HG03378 (cell line): ENCODE measurements around the gene KL.

Source experiments
- ATAC-seq: cut with Tn5 transposase; IDR thresholded peaks from one replicate; pipeline ENCODE4 v1.9.1; 2021; ENCODE audit warnings: mild to moderate bottlenecking, moderate library complexity; ENCODE audit not compliant: unreplicated experiment

Gene KL

GRCh38 chr13:33003458-33004019 is 12.7 kb upstream of the KL start:
- no peak for ATAC-seq

- ATAC-seq = no peak
Observed at GRCh38 chr13:33004511-33004910, 11.7 kb upstream of the KL start.

- ATAC-seq = no peak
Observed at GRCh38 chr13:33006134-33006533, 10.1 kb upstream of the KL start.

- ATAC-seq = no peak
Observed at GRCh38 chr13:33006638-33007037, 9.6 kb upstream of the KL start.

- no peak for ATAC-seq
Observed at GRCh38 chr13:33007237-33007636, 9.0 kb upstream of the KL start.

- ATAC-seq = no peak
Observed at GRCh38 chr13:33007950-33008349, 8.3 kb upstream of the KL start.

GRCh38 chr13:33008946-33009722 is 7.1 kb upstream of the KL start:
- ATAC-seq = no peak

GRCh38 chr13:33011828-33012470 is 4.3 kb upstream of the KL start:
- ATAC-seq = no peak

GRCh38 chr13:33014291-33014690 is 1.9 kb upstream of the KL start:
- ATAC-seq = no peak

GRCh38 chr13:33015241-33015668 is 968 bp upstream of the KL start:
- ATAC-seq = no peak

- ATAC-seq = no peak
Observed at GRCh38 chr13:33015791-33016323, 366 bp upstream of the KL start.

GRCh38 chr13:33017323-33017929 is 1.2 kb downstream of the KL start:
- ATAC-seq = peak; percentile 81

GRCh38 chr13:33018886-33019285 is 2.7 kb downstream of the KL start:
- ATAC-seq = no peak

GRCh38 chr13:33022986-33023385 is 6.8 kb downstream of the KL start:
- no peak for ATAC-seq

- no peak for ATAC-seq
Observed at GRCh38 chr13:33025220-33025744, 9.1 kb downstream of the KL start.

- ATAC-seq = no peak
Observed at GRCh38 chr13:33026489-33027152, 10.4 kb downstream of the KL start.

- no peak for ATAC-seq
Observed at GRCh38 chr13:33028620-33029019, 12.4 kb downstream of the KL start.

GRCh38 chr13:33031277-33031676 is 15.1 kb downstream of the KL start:
- no peak for ATAC-seq

GRCh38 chr13:33032037-33032625 is 15.9 kb downstream of the KL start:
- ATAC-seq = no peak

- ATAC-seq = peak; percentile 66
Observed at GRCh38 chr13:33033051-33033812, 17.0 kb downstream of the KL start.
